ENCODE data around the gene ZNF155.

Gene ZNF155

DNA sequence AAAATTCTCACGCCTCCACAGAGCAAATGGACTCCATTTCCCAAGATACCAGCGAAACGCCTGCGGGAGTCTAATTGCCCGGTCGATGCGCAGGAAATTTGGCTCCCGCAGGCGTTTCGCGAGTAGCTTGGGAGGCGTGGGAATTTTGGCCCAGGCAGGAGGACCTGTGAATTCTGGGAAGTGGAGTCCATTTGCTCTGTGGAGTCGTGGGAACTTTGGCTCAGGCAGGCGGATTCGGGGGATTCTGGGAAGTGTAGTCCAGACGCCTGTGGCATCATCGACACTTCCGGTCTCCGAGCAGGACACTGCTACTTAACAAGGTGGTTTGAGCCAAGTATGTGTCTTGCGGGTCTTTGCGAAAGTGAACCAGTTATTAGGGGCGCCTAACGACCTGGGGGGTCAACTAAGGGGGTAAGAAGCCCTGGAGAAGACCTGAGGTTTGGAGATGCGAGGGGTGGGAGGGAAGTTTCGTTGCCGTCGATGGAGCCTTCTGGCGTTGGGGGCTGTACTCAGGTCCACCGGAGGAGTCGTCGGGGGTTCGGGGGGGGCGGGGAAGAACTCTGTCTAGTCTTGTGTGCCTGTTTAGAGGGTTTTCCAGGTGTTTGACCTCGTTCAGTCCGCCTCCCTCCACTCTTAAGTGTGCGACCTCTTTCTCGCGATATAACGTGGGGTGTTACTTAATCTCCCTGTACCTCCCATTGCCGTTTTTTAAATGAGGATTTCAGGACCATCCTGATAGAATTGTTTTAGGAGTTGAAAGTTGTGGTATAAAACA is at the start of gene ZNF155:
Gene ZNF155, plus strand, starts transcription at position 277 of the 775 bp plus-strand sequence. CDS start 4,356 bp downstream, outside the sequence.
- no peaks in the 10 kb centered on the region for H3K36me3 ChIP-seq (ENCODE audit: control insufficient read depth, insufficient read depth, low read length)
- peak within 1 kb of the TSS; percentile 60 for H3K4me3 ChIP-seq (replicated peaks; ENCODE audit: low read depth, low read length)
- TF ChIP-seq, protein P1, sequence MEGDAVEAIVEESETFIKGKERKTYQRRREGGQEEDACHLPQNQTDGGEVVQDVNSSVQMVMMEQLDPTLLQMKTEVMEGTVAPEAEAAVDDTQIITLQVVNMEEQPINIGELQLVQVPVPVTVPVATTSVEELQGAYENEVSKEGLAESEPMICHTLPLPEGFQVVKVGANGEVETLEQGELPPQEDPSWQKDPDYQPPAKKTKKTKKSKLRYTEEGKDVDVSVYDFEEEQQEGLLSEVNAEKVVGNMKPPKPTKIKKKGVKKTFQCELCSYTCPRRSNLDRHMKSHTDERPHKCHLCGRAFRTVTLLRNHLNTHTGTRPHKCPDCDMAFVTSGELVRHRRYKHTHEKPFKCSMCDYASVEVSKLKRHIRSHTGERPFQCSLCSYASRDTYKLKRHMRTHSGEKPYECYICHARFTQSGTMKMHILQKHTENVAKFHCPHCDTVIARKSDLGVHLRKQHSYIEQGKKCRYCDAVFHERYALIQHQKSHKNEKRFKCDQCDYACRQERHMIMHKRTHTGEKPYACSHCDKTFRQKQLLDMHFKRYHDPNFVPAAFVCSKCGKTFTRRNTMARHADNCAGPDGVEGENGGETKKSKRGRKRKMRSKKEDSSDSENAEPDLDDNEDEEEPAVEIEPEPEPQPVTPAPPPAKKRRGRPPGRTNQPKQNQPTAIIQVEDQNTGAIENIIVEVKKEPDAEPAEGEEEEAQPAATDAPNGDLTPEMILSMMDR (IDR thresholded peaks at IDR 0.05; ENCODE audit: insufficient read depth, low read length, poor library complexity, severe bottlenecking): no peak
- H3K27me3 ChIP-seq (replicated peaks; ENCODE audit: control insufficient read depth, insufficient read depth, low read length): no peaks in the 10 kb centered on the region
- peak; percentile 71 for DNase-seq (ENCODE audit: extremely low read depth, insufficient read length)

DNA sequence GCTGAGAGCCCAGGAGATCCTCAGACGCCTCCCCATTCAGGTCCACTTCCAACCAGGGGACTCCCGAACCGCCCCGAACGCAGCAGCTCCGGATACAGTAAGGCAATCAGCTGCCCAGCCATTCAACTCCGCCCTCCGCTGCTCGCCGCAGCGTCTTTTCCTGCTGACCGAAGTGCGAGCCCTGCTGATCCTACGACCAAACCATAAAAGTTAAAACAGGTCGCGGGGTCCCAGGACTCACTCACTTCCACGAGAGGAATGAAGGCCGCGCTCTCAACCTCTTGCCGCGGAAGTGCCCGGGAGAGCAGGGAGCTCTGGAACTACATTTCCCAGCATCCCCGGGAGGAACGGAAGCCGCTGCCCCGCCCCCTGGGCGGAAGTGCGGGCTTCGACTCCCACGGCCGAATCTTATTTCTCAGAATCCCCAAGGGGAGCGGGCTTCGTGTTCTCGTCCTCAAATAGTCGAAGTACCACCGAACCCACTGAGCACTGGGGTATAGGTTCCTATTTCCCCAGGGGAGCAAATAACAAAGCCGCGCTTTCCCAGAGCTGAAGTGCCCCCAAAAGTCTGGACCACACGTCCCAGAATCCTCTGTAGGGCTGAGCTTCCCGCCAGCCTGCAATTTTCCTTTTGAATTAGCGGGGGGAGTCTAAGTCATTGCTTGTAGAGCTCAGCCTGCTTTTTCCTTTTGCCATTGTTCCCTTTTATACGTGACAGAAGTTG is 48.8 kb upstream of the ZNF155 start, which contains the start of gene ZNF45:
Gene ZNF45, minus strand, starts transcription at position 298 of the 724 bp plus-strand sequence. CDS start 13,097 bp downstream, outside the sequence.
- Histone ChIP-seq H3K27me3 (replicated peaks; ENCODE audit: control insufficient read depth, insufficient read depth, low read length) (no peaks in the 10 kb centered on the region), H3K36me3 (ENCODE audit: control insufficient read depth, insufficient read depth, low read length) (no peaks in the 10 kb centered on the region; the same call in 1 of the 2 replicates), H3K4me3 (replicated peaks; ENCODE audit: low read depth, low read length) (peak within 1 kb of the TSS; percentile 73)
- peak; percentile 89 for DNase-seq (ENCODE audit: extremely low read depth, insufficient read length)
- TF ChIP-seq, protein P1 (IDR thresholded peaks at IDR 0.05; ENCODE audit: insufficient read depth, low read length, poor library complexity, severe bottlenecking): no peak

GRCh38 chr19:43936188-43936587 is 47.8 kb upstream of the ZNF155 start:
- TF ChIP-seq, protein P1 (IDR thresholded peaks at IDR 0.05; ENCODE audit: insufficient read depth, low read length, poor library complexity, severe bottlenecking): no peak
- DNase-seq (ENCODE audit: extremely low read depth, insufficient read length): no peak
- no peak overlapping the region for H3K4me3 ChIP-seq (replicated peaks; ENCODE audit: low read depth, low read length)

DNA sequence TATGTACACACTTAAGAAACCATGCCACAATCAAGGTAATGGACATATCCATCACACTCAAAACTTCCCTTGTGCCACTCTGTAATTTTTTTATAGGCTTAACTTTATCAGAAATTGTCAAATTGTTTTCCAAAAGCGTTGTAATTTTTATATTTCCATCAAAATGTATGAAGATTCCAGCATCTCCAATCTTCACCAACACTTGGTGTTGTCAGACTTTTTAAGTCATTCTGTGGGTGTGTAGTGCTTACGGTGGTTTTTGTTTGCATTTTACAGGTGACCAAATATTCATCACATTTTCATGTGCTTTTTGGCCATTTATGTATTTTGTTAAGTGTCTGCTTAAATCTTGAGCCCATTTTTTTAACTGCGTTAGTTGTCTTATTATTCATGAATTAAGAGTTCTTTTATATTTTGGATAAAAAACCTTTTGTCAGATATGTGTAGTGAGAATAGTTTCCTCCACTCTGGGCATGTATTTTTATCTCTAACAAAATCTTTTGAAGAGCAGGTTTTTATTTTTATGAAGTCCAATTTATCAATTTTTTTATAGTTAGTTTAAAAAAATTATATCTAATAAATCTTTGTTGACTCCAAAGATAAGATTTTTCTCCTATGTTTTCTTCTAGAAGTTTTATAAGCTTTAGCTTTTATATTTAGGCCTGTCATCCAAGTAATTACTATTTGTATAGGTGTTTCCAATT is 44.3 kb upstream of the ZNF155 start:
- TF ChIP-seq, protein P1 (IDR thresholded peaks at IDR 0.05; ENCODE audit: insufficient read depth, low read length, poor library complexity, severe bottlenecking): no peak

More at GRCh38 chr19:43936188-43936587, 47.8 kb upstream of the ZNF155 start:
- no peaks in the 10 kb centered on the region; the same call in 1 of the 2 replicates for H3K36me3 ChIP-seq (ENCODE audit: control insufficient read depth, insufficient read depth, low read length)
- no peaks in the 10 kb centered on the region for H3K27me3 ChIP-seq (replicated peaks; ENCODE audit: control insufficient read depth, insufficient read depth, low read length)

GRCh38 chr19:43940719-43941118 is 43.3 kb upstream of the ZNF155 start:
- H3K36me3 ChIP-seq (ENCODE audit: control insufficient read depth, insufficient read depth, low read length): no peaks in the 10 kb centered on the region
- H3K27me3 ChIP-seq (replicated peaks; ENCODE audit: control insufficient read depth, insufficient read depth, low read length): no peaks in the 10 kb centered on the region
- DNase-seq (ENCODE audit: extremely low read depth, insufficient read length): no peak
- TF ChIP-seq, protein P1 (IDR thresholded peaks at IDR 0.05; ENCODE audit: insufficient read depth, low read length, poor library complexity, severe bottlenecking): no peak
- H3K4me3 ChIP-seq (replicated peaks; ENCODE audit: low read depth, low read length): no peak overlapping the region

More for the DNA sequence above, 44.3 kb upstream of the ZNF155 start:
- DNase-seq (ENCODE audit: extremely low read depth, insufficient read length): no peak
- Histone ChIP-seq H3K4me3 (replicated peaks; ENCODE audit: low read depth, low read length) (no peak overlapping the region), H3K36me3 (ENCODE audit: control insufficient read depth, insufficient read depth, low read length) (no peaks in the 10 kb centered on the region), H3K27me3 (replicated peaks; ENCODE audit: control insufficient read depth, insufficient read depth, low read length) (no peaks in the 10 kb centered on the region)
